ENCODE results near the gene SLC38A10. TPM values are rescaled to one million over a fixed set of nuclear protein-coding genes. Genes with fewer than 3 reads are reported as not detected.

SLC38A10 gene
- total and polyA plus RNA-seq, 10 of the 15 experiments (the other 5 are each of a cell fraction or from before 2014, with no cell fraction given) = 0.52 to 67.9 (median 22.1) TPM

DNA sequence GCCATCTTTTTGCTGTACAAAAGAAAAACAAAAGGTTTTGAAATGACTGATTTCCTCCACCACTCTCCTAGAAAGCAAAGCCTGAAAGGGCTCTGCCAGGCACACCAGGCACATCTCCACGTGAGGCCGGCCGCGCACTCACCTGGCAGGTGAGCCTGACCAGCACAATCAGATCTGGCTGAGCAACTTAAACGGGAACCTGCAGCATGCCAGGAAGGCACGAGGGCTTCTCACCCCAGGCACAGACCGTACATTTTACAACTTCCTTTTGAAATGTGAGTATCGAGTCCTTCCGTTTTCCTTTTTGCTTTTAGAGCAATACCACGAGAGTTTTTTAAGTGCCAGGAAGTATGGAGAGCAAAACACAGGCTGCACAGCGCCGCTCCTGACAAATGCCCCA lies 22.5 kb downstream of the SLC38A10 start:
- CTCF ChIA-PET = no interaction called here

More for the DNA sequence above, 22.5 kb downstream of the SLC38A10 start:
- intact Hi-C loops (cut with micrococcal nuclease; ENCODE audit: unreplicated experiment) = no loop called here
- no peaks in the 10 kb centered on the region for H3K79me2 ChIP-seq (ENCODE audit: control insufficient read depth, insufficient read depth, low read length)
- no peaks in the 10 kb centered on the region for H4K20me1 ChIP-seq (ENCODE audit: control insufficient read depth, insufficient read depth)
- POLR2A ChIA-PET = no interaction called here
- no peak overlapping the region for H3K9ac ChIP-seq (ENCODE audit: control insufficient read depth, insufficient read depth, low read length)
- DNase-seq (ENCODE audit: low read depth, low spot score) (no peak), FAIRE-seq (no peak), ATAC-seq (no peak)
- H3K9me3 ChIP-seq (replicated peaks; ENCODE audit: control insufficient read depth, insufficient read depth, low read length) = no peaks in the 10 kb centered on the region
- no peaks in the 10 kb centered on the region for H3K27me3 ChIP-seq (replicated peaks in 1 of 2; ENCODE audit: control insufficient read depth in 2 of 2, insufficient read depth in 2 of 2, low read length in 1 of 2)
- RAD21 ChIA-PET (ENCODE audit: unreplicated experiment) = no interaction called here
- TF ChIP-seq CBX3 (IDR thresholded peaks at IDR 0.05; ENCODE audit: borderline replicate concordance, low read depth) (no peak), HDAC2 (IDR thresholded peaks at IDR 0.05) (no peak), GATAD2B (conservative IDR thresholded peaks at IDR 0.05; ENCODE audit: low read depth) (no peak), POLR2A (IDR thresholded peaks at IDR 0.05; ENCODE audit: low read depth, low read length) (no peak), NRF1 (conservative IDR thresholded peaks at IDR 0.05; ENCODE audit: low read depth, low read length) (no peak), CHD2 (IDR thresholded peaks at IDR 0.05; ENCODE audit: borderline replicate concordance, low read depth, low read length) (no peak), BHLHE40 (IDR thresholded peaks at IDR 0.05; ENCODE audit: borderline replicate concordance in 1 of 2, low read depth in 2 of 2, low read length in 1 of 2) (no peak), NBN (IDR thresholded peaks at IDR 0.05) (no peak), SMC3 (IDR thresholded peaks at IDR 0.05; ENCODE audit: borderline replicate concordance, low read length) (no peak), BCL11A (IDR thresholded peaks at IDR 0.05; ENCODE audit: low read depth, low read length) (no peak), CEBPB (IDR thresholded peaks at IDR 0.05; ENCODE audit: borderline replicate concordance in 1 of 2, low read depth in 2 of 2, low read length in 2 of 2) (no peak), NFXL1 (IDR thresholded peaks at IDR 0.05; ENCODE audit: borderline replicate concordance) (no peak), STAT1 (conservative IDR thresholded peaks at IDR 0.05) (no peak), CHD1 (IDR thresholded peaks at IDR 0.05; ENCODE audit: low read depth, low read length) (no peak)
- TF ChIP-seq, protein P1, sequence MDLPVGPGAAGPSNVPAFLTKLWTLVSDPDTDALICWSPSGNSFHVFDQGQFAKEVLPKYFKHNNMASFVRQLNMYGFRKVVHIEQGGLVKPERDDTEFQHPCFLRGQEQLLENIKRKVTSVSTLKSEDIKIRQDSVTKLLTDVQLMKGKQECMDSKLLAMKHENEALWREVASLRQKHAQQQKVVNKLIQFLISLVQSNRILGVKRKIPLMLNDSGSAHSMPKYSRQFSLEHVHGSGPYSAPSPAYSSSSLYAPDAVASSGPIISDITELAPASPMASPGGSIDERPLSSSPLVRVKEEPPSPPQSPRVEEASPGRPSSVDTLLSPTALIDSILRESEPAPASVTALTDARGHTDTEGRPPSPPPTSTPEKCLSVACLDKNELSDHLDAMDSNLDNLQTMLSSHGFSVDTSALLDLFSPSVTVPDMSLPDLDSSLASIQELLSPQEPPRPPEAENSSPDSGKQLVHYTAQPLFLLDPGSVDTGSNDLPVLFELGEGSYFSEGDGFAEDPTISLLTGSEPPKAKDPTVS (IDR thresholded peaks at IDR 0.05; ENCODE audit: low read depth, low read length) = no peak
- TF ChIP-seq, protein P2, sequence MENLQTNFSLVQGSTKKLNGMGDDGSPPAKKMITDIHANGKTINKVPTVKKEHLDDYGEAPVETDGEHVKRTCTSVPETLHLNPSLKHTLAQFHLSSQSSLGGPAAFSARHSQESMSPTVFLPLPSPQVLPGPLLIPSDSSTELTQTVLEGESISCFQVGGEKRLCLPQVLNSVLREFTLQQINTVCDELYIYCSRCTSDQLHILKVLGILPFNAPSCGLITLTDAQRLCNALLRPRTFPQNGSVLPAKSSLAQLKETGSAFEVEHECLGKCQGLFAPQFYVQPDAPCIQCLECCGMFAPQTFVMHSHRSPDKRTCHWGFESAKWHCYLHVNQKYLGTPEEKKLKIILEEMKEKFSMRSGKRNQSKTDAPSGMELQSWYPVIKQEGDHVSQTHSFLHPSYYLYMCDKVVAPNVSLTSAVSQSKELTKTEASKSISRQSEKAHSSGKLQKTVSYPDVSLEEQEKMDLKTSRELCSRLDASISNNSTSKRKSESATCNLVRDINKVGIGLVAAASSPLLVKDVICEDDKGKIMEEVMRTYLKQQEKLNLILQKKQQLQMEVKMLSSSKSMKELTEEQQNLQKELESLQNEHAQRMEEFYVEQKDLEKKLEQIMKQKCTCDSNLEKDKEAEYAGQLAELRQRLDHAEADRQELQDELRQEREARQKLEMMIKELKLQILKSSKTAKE (IDR thresholded peaks at IDR 0.05; ENCODE audit: low read depth, poor library complexity, severe bottlenecking) = no peak
- TF ChIP-seq, protein P3, sequence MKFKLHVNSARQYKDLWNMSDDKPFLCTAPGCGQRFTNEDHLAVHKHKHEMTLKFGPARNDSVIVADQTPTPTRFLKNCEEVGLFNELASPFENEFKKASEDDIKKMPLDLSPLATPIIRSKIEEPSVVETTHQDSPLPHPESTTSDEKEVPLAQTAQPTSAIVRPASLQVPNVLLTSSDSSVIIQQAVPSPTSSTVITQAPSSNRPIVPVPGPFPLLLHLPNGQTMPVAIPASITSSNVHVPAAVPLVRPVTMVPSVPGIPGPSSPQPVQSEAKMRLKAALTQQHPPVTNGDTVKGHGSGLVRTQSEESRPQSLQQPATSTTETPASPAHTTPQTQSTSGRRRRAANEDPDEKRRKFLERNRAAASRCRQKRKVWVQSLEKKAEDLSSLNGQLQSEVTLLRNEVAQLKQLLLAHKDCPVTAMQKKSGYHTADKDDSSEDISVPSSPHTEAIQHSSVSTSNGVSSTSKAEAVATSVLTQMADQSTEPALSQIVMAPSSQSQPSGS (IDR thresholded peaks at IDR 0.05; ENCODE audit: low read length) = no peak
- no peak overlapping the region for H2AFZ ChIP-seq (ENCODE audit: control insufficient read depth, low read depth, low read length)
- no TSS peak for BruUV-seq (replicated peaks)
- no peak overlapping the region for H3K4me3 ChIP-seq
- in situ Hi-C loops (cut with MboI) = no loop called here
- 96% methylated on average over 12 of the region's 12 CpGs for WGBS (ENCODE audit: insufficient coverage, insufficient replicate concordance, low lambda C conversion rate, missing lambda C conversion rate)
- H3K27ac ChIP-seq (ENCODE audit: control insufficient read depth, insufficient read depth) = no peak overlapping the region
- peaks cover 14 to 18% of the 10 kb centered on the region in 2 experiments for H3K36me3 ChIP-seq (ENCODE audit: control insufficient read depth in 2 of 2, insufficient read depth in 2 of 2, low read length in 1 of 2)
- SMC1A ChIA-PET (ENCODE audit: uncharacterized antibody, unreplicated experiment) = no interaction called here
- H3K4me2 ChIP-seq (ENCODE audit: control insufficient read depth, insufficient read depth) = no peak overlapping the region
- no peaks in the 10 kb centered on the region for H3K4me1 ChIP-seq (ENCODE audit: control insufficient read depth, insufficient read depth, low read length)
